ENCODE results near the gene COL4A1.

Gene COL4A1

DNA sequence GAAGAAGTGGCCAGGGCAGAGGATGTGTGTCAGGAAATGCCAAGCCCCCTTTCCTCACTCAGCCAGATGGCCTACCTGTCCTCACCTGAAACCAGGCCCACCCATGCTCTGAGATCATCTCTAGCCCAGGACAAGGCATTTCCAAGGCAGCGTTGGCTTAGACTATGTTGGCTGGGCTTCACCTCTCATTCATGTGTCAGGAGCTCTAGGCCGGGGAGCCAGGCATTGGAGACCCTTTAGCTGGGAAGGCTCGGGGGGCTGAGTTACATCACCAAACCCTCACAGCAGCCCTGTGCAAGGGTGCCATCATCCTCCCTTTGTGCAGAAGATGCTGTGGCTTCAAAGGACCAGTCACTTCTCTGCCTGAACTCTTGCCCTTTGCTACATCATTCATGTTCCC is 40.1 kb upstream of the COL4A1 start:
- Histone ChIP-seq H3K36me3 (ENCODE audit: insufficient read depth) (no peaks in the 10 kb centered on the region), H3K27ac (no peak overlapping the region), H4K20me1 (ENCODE audit: insufficient read depth) (no peaks in the 10 kb centered on the region), H3K4me3 (IDR thresholded peaks at IDR 0.05; ENCODE audit: insufficient read depth, low read depth, low read length) (no peak overlapping the region), H3K4me2 (no peak overlapping the region), H3K27me3 (ENCODE audit: insufficient read depth, low read depth) (no peaks in the 10 kb centered on the region), H3K79me2 (ENCODE audit: insufficient read depth, low read depth) (no peaks in the 10 kb centered on the region), H3K9ac (no peak overlapping the region), H2AFZ (ENCODE audit: low read depth) (no peak overlapping the region), H3K4me1 (ENCODE audit: low read depth, poor library complexity, severe bottlenecking) (no peaks in the 10 kb centered on the region)
- TF ChIP-seq, protein P1, sequence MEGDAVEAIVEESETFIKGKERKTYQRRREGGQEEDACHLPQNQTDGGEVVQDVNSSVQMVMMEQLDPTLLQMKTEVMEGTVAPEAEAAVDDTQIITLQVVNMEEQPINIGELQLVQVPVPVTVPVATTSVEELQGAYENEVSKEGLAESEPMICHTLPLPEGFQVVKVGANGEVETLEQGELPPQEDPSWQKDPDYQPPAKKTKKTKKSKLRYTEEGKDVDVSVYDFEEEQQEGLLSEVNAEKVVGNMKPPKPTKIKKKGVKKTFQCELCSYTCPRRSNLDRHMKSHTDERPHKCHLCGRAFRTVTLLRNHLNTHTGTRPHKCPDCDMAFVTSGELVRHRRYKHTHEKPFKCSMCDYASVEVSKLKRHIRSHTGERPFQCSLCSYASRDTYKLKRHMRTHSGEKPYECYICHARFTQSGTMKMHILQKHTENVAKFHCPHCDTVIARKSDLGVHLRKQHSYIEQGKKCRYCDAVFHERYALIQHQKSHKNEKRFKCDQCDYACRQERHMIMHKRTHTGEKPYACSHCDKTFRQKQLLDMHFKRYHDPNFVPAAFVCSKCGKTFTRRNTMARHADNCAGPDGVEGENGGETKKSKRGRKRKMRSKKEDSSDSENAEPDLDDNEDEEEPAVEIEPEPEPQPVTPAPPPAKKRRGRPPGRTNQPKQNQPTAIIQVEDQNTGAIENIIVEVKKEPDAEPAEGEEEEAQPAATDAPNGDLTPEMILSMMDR (conservative IDR thresholded peaks at IDR 0.05; ENCODE audit: low read depth, low read length): no peak

DNA sequence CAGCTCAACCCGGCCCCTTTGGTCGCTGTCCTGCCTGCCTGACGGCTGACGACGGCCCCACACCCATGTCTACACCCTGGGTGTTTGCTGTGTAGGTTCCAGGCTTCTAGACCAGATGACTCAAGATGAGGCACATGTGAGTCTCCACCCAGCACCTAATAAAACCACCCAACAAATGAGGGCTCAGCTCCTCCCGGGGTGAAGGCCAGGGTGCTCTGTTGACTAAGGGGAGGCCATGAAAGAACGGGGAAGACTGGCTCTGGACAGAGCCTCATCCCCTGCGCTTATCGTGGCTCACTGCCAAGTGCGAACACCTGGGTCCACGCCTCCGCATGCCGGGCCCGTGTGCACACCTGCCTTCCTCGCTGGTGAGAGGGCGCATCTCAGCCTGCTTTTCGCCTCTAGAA is 39.7 kb upstream of the COL4A1 start:
- no peaks in the 10 kb centered on the region for H3K36me3 ChIP-seq (ENCODE audit: insufficient read depth)
- no peaks in the 10 kb centered on the region for H3K27me3 ChIP-seq (ENCODE audit: insufficient read depth, low read depth)
- TF ChIP-seq, protein P1 (conservative IDR thresholded peaks at IDR 0.05; ENCODE audit: low read depth, low read length): no peak
- H3K4me3 ChIP-seq (IDR thresholded peaks at IDR 0.05; ENCODE audit: insufficient read depth, low read depth, low read length): no peak overlapping the region
- H3K27ac ChIP-seq: no peak overlapping the region
- H3K9ac ChIP-seq: no peak overlapping the region
- H4K20me1 ChIP-seq (ENCODE audit: insufficient read depth): no peaks in the 10 kb centered on the region
- no peak overlapping the region for H3K4me2 ChIP-seq
- H3K79me2 ChIP-seq (ENCODE audit: insufficient read depth, low read depth): no peaks in the 10 kb centered on the region
- H3K4me1 ChIP-seq (ENCODE audit: low read depth, poor library complexity, severe bottlenecking): no peaks in the 10 kb centered on the region
- H2AFZ ChIP-seq (ENCODE audit: low read depth): no peak overlapping the region

DNA sequence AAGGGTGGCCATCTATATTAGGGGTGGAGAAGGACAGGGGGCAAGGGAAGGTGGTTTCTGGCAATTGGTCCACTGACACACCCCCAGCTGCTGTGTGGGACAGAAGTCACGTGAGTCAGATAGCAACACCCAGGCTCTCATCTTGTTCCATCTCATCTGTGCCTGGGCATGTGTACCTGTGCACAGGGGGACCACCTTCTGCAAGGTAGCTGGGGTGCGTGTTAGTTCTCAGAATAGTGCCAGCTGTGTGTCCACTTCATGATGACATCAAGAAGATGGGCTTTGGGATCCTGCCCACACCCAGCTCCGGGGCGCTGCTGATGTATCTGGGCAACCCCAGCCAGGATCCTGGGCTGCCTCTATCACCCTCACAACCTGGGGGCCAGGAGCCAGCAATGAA is 38.7 kb upstream of the COL4A1 start:
- H4K20me1 ChIP-seq (ENCODE audit: insufficient read depth): no peaks in the 10 kb centered on the region
- no peak overlapping the region for H3K4me3 ChIP-seq (IDR thresholded peaks at IDR 0.05; ENCODE audit: insufficient read depth, low read depth, low read length)
- H3K27ac ChIP-seq: no peak overlapping the region
- no peak overlapping the region for H3K9ac ChIP-seq
- no peaks in the 10 kb centered on the region for H3K36me3 ChIP-seq (ENCODE audit: insufficient read depth)
- H3K27me3 ChIP-seq (ENCODE audit: insufficient read depth, low read depth): no peaks in the 10 kb centered on the region
- no peak overlapping the region for H2AFZ ChIP-seq (ENCODE audit: low read depth)
- no peak overlapping the region for H3K4me2 ChIP-seq
- TF ChIP-seq, protein P1 (conservative IDR thresholded peaks at IDR 0.05; ENCODE audit: low read depth, low read length): no peak
- H3K4me1 ChIP-seq (ENCODE audit: low read depth, poor library complexity, severe bottlenecking): no peaks in the 10 kb centered on the region
- no peaks in the 10 kb centered on the region for H3K79me2 ChIP-seq (ENCODE audit: insufficient read depth, low read depth)

DNA sequence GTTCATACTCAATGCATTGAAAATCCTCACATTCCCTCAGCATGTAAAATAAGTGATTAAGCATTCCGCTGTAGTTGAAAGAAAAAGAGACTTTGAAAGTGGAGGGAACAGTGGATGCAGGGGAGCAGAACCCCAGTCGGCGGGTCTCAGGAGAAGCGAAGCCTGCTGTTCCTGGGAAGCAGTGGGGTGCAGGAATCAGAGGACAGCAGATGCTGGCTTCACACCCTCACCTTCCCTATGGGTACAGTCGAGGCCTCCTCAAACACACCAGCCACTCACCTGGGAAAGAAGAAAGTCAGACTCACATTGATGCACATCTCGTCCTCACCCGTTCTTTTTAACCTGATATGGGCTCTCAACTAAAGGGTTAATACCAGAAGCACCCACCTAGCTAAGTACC is 38.3 kb upstream of the COL4A1 start:
- Histone ChIP-seq H3K27me3 (ENCODE audit: insufficient read depth, low read depth) (no peaks in the 10 kb centered on the region), H3K4me2 (no peak overlapping the region), H3K9ac (no peak overlapping the region), H3K27ac (no peak overlapping the region), H4K20me1 (ENCODE audit: insufficient read depth) (no peaks in the 10 kb centered on the region), H3K36me3 (ENCODE audit: insufficient read depth) (no peaks in the 10 kb centered on the region), H3K4me3 (IDR thresholded peaks at IDR 0.05; ENCODE audit: insufficient read depth, low read depth, low read length) (no peak overlapping the region), H2AFZ (ENCODE audit: low read depth) (no peak overlapping the region), H3K79me2 (ENCODE audit: insufficient read depth, low read depth) (no peaks in the 10 kb centered on the region), H3K4me1 (ENCODE audit: low read depth, poor library complexity, severe bottlenecking) (no peaks in the 10 kb centered on the region)
- TF ChIP-seq, protein P1 (conservative IDR thresholded peaks at IDR 0.05; ENCODE audit: low read depth, low read length): no peak
